Activated T-cell treated with anti-CD3 and anti-CD28 coated beads, Interleukin-2, amount 50 U/mL, for 48 hours (primary cell): ENCODE data around the gene NDE1.

Source experiments
- DNase-seq, 2 experiments: peaks; one replicate each; pipeline ENCODE4 v3.0.0-alpha.2; 2020

NDE1 gene

DNA sequence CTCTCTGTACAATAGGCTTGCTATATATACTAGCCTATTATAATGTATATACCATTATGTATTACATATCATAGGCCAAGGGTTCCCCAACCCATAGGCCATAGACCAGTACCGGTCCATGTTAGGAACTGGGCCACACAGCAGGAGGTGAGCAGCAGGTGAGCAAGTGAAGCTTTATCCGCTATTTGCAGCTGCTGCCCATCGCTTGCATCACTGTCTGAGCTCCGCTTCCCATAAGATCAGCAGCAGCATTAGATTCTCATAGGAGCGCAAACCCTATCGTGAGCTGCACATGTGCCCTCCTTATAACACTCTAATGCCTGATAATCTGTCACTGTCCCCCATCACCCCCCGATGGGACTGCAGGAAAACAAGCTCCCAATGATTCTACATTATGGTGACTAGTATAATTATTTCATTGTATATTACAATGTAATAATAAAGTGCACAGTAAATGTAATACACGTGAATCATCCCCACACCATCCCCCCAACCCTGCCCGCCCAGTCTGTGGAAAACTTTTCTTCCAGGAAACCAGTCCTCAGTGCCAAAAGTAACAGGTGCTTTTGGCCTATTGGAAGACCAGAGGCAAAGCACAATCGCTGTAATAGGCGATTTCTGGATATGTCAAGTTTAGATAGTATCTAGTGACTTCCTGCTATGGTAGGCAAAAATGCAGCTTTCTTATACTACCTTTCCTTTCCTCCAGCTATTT is 122.7 kb downstream of the NDE1 start:
- no peak for DNase-seq

DNA sequence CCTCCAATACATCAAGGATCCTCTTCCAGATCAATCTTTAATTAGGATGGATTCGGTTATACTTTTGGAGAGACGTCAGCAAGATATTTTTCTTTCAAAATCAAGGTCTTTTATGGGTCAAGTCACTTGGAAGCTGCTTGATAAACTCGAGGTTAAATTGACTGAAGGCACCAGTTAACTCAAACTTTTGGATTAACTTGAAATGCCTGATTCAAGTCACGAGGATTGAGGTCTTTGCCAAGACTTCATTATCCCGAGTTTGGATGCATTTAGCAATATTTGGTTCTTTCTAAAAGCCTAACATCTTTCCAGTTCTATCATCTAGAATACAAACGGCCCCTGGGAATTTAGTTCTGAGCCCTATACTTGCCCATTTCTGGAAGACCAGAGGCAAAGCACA is 123.9 kb downstream of the NDE1 start:
- DNase-seq, result no peak

DNA sequence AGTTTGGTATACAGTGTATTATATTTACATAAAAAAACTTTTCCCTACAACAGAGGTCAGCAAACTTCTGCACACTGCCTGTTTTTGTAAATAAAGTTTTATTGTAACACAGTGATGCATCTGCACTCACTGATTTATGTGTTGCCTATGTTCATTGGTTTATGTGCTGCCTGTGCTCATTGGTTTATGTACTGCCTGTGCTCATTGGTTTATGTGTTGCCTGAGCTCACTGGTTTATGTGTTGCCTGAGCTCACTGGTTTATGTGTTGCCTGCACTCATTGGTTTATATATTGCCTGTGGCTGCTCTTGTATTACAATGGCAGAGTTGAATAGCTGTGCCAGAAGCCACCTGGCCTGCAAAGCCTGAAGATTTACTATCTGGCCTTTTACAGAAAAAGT is 125.2 kb downstream of the NDE1 start:
- no peak for DNase-seq

DNA sequence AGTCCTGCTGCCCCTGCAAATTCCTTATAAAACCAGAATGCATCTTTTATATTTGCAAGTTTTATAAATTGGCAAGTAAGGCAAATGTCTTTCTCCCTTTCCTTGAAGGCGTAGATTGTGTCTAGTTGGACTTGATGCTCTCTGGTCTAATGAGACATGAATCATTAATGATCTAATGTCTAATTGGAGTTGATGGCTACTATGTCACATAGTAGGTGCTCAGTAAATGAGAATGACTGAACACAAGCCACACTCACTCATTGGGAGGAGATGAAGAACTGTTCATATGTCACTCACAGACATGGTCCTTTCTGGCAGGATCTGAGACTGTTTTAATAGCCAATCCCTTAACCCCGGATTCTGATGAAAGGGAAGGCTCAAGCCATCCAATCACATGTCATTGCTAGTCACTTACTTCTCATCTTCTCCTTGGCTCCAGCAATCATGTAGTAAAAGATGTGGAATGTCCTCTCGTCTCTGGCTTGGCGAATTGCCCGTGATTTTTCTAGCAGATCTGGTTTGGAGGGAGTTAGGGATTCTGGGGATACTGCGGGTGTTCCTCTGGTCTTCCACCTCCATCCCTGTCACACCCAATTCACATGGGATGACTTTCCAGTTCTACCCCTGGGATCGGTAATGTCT is 125.7 kb downstream of the NDE1 start:
- DNase-seq, result no peak
